Panc1 (cell line): ENCODE data around the gene EPHB1. TPM values are rescaled to one million over a fixed set of nuclear protein-coding genes. Genes with fewer than 3 reads are reported as not detected.

Experiments used
- ATAC-seq: fragments of 200-7000 bp; cut with Tn5 transposase; 2 replicates; pipeline ENCODE4 v1.9.1; 2020; ENCODE audit warnings: mild to moderate bottlenecking, moderate library complexity
- BruUV-seq: library from RNA; stranded (reverse); fragments of 400-500 nt; replicated peaks from 2 replicates; lab custom pipeline; 2021; lab: Mats Ljungman, UMichigan
- CTCF ChIA-PET: fragments of 300-600 bp; sonication (Branson Sonifier 250); formaldehyde crosslinking; loops from one replicate; lab custom pipeline; 2022; ENCODE audit warnings: antibody characterized with exemption; lab: Charles Lee
- POLR2A ChIA-PET: fragments of 300-600 bp; sonication (Branson Sonifier 250); formaldehyde crosslinking; loops from one replicate; lab custom pipeline; 2022; ENCODE audit warnings: antibody characterized with exemption; lab: Charles Lee
- DNase-seq: peaks from one replicate; pipeline ENCODE4 v3.0.0-alpha.2; 2010; ENCODE audit warnings: low read depth, low spot score
- H3K27ac ChIP-seq: 2 replicates; pipeline ENCODE4 v1.5.1; 2011; ENCODE audit warnings: mild to moderate bottlenecking, low read length, inconsistent platforms
- H3K27me3 ChIP-seq: fragments of 200-500 bp; sonication (Bioruptor generic); 2 replicates; pipeline ENCODE4 v1.6.0; 2014; ENCODE audit warnings: low read length, inconsistent platforms; ENCODE audit not compliant: control insufficient read depth, insufficient read depth
- H3K36me3 ChIP-seq: fragments of 200-500 bp; sonication (Bioruptor generic); 2 replicates; pipeline ENCODE4 v1.5.1; 2014; ENCODE audit warnings: inconsistent platforms, mild to moderate bottlenecking, low read length, moderate library complexity; ENCODE audit not compliant: control insufficient read depth, insufficient read depth
- H3K4me1 ChIP-seq: 2 replicates; pipeline ENCODE4 v1.5.1; 2011; ENCODE audit warnings: inconsistent platforms, mild to moderate bottlenecking, low read length, moderate library complexity; ENCODE audit not compliant: control insufficient read depth, insufficient read depth
- H3K4me3 ChIP-seq, 2 experiments: 2 replicates each; pipeline ENCODE4 v1.5.1; 2011 to 2012; ENCODE audit warnings: low read depth in 2 of 2, low read length in 2 of 2, mild to moderate bottlenecking in 2 of 2, inconsistent platforms in 1 of 2, moderate library complexity in 1 of 2
- H3K9me3 ChIP-seq: fragments of 200-500 bp; sonication (Bioruptor generic); 2 replicates; pipeline ENCODE4 v1.5.1; 2014; ENCODE audit warnings: low read depth, mild to moderate bottlenecking, inconsistent platforms, low read length, moderate library complexity; ENCODE audit not compliant: control insufficient read depth, insufficient read depth
- POLR2AphosphoS5 ChIP-seq: IDR thresholded peaks from 2 replicates; pipeline ENCODE4 v1.6.1; 2012; ENCODE audit warnings: mild to moderate bottlenecking, low read depth, low read length, moderate library complexity
- SIN3A ChIP-seq: IDR thresholded peaks from 2 replicates; pipeline ENCODE4 v1.6.1; 2012; ENCODE audit warnings: low read depth, mild to moderate bottlenecking, low read length, moderate library complexity, borderline replicate concordance; ENCODE audit not compliant: insufficient read depth
- TCF7L2 ChIP-seq: IDR thresholded peaks from 2 replicates; pipeline ENCODE4 v1.6.1; 2011; ENCODE audit warnings: mild to moderate bottlenecking, low read depth, low read length, inconsistent platforms
- in situ Hi-C: cut with HindIII; loops from 2 replicates; pipeline ENCODE4 v1.10.0; 2016; ENCODE audit warnings: low sequenced_read_pairs, low pct_unique_long_range_greater_than_20kb
- intact Hi-C: fragments of 100-400 bp; cut with micrococcal nuclease; formaldehyde crosslinking; loops from one replicate; pipeline ENCODE4 v1.10.0; 2022; ENCODE audit not compliant: unreplicated experiment
- total RNA-seq: library from RNA; stranded (reverse); gene quantifications from one replicate; pipeline ENCODE4 v1.2.1, GENCODE V29; 2021; ENCODE audit not compliant: unreplicated experiment
- TF ChIP-seq, protein P1 (sequence below): fragments of 450-650 bp; IDR thresholded peaks from 2 replicates; pipeline ENCODE4 v1.5.1; 2017; ENCODE audit warnings: mild to moderate bottlenecking
- TF ChIP-seq, protein P2 (sequence below), 2 experiments: IDR thresholded peaks; 2 replicates each; pipeline ENCODE4 v1.6.1; 2011 to 2012; ENCODE audit warnings: low read depth in 2 of 2, control low read depth in 1 of 2, low read length in 1 of 2, mild to moderate bottlenecking in 1 of 2, moderate library complexity in 1 of 2; ENCODE audit not compliant: insufficient read depth in 1 of 2

Gene EPHB1
- total RNA-seq, 1 experiment from 2014 or later = 0.46 TPM

DNA sequence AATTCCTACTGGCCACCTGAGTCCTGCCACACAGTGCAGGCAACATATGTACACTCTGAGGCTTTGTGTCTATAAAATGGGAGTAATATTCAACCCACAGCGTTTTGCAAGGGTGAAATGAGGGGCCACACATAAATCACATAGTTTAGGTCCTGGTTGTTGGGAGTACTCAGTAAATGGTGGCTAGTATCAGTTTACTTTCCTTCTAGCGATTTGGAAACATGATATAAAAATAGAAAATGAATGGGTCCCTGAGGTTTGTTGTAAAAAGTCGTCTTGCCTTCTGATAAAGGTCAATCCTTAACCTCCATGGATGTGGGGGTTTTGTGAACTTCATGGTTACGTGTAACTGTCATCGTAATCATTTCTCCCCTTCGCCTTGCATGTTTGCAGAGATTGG lies 472.4 kb downstream of the EPHB1 start:
- no peak overlapping the region for H3K27ac ChIP-seq
- no peaks in the 10 kb centered on the region for H3K4me1 ChIP-seq
- no peaks in the 10 kb centered on the region for H3K9me3 ChIP-seq
- intact Hi-C loops (no loop called here), in situ Hi-C loops (no loop called here)
- BruUV-seq = no TSS peak
- no peak for DNase-seq
- ChIA-PET POLR2A (no interaction called here), CTCF (no interaction called here)
- TF ChIP-seq TCF7L2 (no peak), POLR2AphosphoS5 (no peak)
- TF ChIP-seq, protein P1, sequence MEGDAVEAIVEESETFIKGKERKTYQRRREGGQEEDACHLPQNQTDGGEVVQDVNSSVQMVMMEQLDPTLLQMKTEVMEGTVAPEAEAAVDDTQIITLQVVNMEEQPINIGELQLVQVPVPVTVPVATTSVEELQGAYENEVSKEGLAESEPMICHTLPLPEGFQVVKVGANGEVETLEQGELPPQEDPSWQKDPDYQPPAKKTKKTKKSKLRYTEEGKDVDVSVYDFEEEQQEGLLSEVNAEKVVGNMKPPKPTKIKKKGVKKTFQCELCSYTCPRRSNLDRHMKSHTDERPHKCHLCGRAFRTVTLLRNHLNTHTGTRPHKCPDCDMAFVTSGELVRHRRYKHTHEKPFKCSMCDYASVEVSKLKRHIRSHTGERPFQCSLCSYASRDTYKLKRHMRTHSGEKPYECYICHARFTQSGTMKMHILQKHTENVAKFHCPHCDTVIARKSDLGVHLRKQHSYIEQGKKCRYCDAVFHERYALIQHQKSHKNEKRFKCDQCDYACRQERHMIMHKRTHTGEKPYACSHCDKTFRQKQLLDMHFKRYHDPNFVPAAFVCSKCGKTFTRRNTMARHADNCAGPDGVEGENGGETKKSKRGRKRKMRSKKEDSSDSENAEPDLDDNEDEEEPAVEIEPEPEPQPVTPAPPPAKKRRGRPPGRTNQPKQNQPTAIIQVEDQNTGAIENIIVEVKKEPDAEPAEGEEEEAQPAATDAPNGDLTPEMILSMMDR = no peak
- TF ChIP-seq, protein P2, sequence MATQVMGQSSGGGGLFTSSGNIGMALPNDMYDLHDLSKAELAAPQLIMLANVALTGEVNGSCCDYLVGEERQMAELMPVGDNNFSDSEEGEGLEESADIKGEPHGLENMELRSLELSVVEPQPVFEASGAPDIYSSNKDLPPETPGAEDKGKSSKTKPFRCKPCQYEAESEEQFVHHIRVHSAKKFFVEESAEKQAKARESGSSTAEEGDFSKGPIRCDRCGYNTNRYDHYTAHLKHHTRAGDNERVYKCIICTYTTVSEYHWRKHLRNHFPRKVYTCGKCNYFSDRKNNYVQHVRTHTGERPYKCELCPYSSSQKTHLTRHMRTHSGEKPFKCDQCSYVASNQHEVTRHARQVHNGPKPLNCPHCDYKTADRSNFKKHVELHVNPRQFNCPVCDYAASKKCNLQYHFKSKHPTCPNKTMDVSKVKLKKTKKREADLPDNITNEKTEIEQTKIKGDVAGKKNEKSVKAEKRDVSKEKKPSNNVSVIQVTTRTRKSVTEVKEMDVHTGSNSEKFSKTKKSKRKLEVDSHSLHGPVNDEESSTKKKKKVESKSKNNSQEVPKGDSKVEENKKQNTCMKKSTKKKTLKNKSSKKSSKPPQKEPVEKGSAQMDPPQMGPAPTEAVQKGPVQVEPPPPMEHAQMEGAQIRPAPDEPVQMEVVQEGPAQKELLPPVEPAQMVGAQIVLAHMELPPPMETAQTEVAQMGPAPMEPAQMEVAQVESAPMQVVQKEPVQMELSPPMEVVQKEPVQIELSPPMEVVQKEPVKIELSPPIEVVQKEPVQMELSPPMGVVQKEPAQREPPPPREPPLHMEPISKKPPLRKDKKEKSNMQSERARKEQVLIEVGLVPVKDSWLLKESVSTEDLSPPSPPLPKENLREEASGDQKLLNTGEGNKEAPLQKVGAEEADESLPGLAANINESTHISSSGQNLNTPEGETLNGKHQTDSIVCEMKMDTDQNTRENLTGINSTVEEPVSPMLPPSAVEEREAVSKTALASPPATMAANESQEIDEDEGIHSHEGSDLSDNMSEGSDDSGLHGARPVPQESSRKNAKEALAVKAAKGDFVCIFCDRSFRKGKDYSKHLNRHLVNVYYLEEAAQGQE (IDR thresholded peaks at IDR 0.05; ENCODE audit: insufficient read depth in 1 of 2, low read depth in 2 of 2, low read length in 1 of 2) = no peak
- ATAC-seq = no peak
- H3K4me3 ChIP-seq = no peak overlapping the region
- no peaks in the 10 kb centered on the region for H3K36me3 ChIP-seq
- H3K27me3 ChIP-seq = peaks cover 2% of the 10 kb centered on the region; the same call in 1 of the 2 replicates

DNA sequence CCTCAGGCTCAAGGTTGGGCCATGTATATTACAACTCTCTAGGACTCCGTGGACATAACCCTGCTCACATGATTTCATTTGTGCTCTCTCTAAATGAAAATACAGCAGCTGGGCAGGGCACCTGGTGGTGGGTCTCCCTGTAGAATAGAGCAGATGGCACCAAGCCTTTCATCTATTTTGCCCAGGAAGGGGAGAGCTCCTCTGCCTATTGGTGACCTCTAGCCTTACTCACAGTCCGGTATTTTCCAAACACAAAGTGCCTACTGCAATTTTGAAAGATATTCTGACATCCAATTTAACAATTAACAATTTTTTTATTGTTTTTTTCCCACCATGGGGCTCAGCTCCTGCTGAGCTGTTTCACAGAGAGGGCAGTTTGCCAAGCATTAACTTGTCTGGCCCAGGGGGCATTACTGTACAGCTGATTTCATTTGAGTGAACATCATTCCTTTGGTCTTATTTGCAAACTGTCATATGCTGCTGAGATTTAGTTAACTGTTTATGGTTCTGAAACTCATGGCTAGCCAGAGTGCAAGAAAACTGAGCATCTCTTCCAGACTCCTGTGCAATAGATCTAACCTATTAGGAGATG lies 474.0 kb downstream of the EPHB1 start:
- no peak for DNase-seq
- BruUV-seq = no TSS peak
- Histone ChIP-seq H3K4me3 (no peak overlapping the region), H3K27me3 (peaks cover 2% of the 10 kb centered on the region; the same call in 1 of the 2 replicates), H3K9me3 (no peaks in the 10 kb centered on the region), H3K27ac (no peak overlapping the region), H3K36me3 (no peaks in the 10 kb centered on the region), H3K4me1 (no peaks in the 10 kb centered on the region)
- in situ Hi-C loops = no loop called here
- CTCF ChIA-PET = no interaction called here
- no peak for ATAC-seq
- intact Hi-C loops = no loop called here
- POLR2A ChIA-PET = no interaction called here
- TF ChIP-seq, protein P1 = no peak
- no peak for TF ChIP-seq TCF7L2
- TF ChIP-seq, protein P2 (IDR thresholded peaks at IDR 0.05; ENCODE audit: insufficient read depth in 1 of 2, low read depth in 2 of 2, low read length in 1 of 2) = no peak
- no peak for TF ChIP-seq SIN3A
- TF ChIP-seq POLR2AphosphoS5 = no peak
